GM19023 (cell line): ENCODE measurements around the gene PIWIL4.
"Not testable (repeated sequence)": the region's sequence is repeated elsewhere in the genome, so short reads cannot be mapped to it uniquely, and the experiment has no call there.

Experiments used
- ATAC-seq: cut with Tn5 transposase; IDR thresholded peaks from one replicate; pipeline ENCODE4 v1.9.1; 2021; ENCODE audit warnings: mild to moderate bottlenecking, moderate library complexity; ENCODE audit not compliant: unreplicated experiment

Gene PIWIL4

GRCh38 chr11:94546886-94547285 is 20.3 kb upstream of the PIWIL4 start:
- ATAC-seq: no peak

- ATAC-seq: no peak
These were observed 18.0 kb upstream of the PIWIL4 start for GRCh38 chr11:94549146-94549545.

- peak; percentile 50 for ATAC-seq
These were observed 16.7 kb upstream of the PIWIL4 start for GRCh38 chr11:94550513-94550912.

- ATAC-seq: no peak
These were observed 13.2 kb upstream of the PIWIL4 start for GRCh38 chr11:94553938-94554337.

GRCh38 chr11:94555752-94556329 is 11.3 kb upstream of the PIWIL4 start:
- ATAC-seq: not testable (repeated sequence)

GRCh38 chr11:94557421-94557820 is 9.7 kb upstream of the PIWIL4 start:
- no peak for ATAC-seq

- ATAC-seq: no peak
These were observed 9.2 kb upstream of the PIWIL4 start for GRCh38 chr11:94557992-94558391.

- no peak for ATAC-seq
These were observed 8.7 kb upstream of the PIWIL4 start for GRCh38 chr11:94558468-94558867.

GRCh38 chr11:94558932-94559331 is 8.2 kb upstream of the PIWIL4 start:
- ATAC-seq: no peak

GRCh38 chr11:94559361-94559760 is 7.8 kb upstream of the PIWIL4 start:
- ATAC-seq: no peak

GRCh38 chr11:94560834-94561233 is 6.3 kb upstream of the PIWIL4 start:
- ATAC-seq: no peak

GRCh38 chr11:94563176-94563847 is 3.9 kb upstream of the PIWIL4 start:
- no peak for ATAC-seq

GRCh38 chr11:94563848-94564467 is 3.2 kb upstream of the PIWIL4 start:
- ATAC-seq: no peak

GRCh38 chr11:94568200-94568599 is 1.0 kb downstream of the PIWIL4 start:
- no peak for ATAC-seq

GRCh38 chr11:94568717-94569116 is 1.5 kb downstream of the PIWIL4 start:
- ATAC-seq: no peak

GRCh38 chr11:94572975-94573374 is 5.8 kb downstream of the PIWIL4 start:
- not testable (repeated sequence) for ATAC-seq

- no peak for ATAC-seq
These were observed 7.2 kb downstream of the PIWIL4 start for GRCh38 chr11:94574193-94574961.

- no peak for ATAC-seq
These were observed 9.1 kb downstream of the PIWIL4 start for GRCh38 chr11:94576306-94576705.

- no peak for ATAC-seq
These were observed 10.7 kb downstream of the PIWIL4 start for GRCh38 chr11:94577841-94578240.

GRCh38 chr11:94581926-94582325 is 14.8 kb downstream of the PIWIL4 start:
- ATAC-seq: peak; percentile 58

GRCh38 chr11:94583213-94583865 is 16.2 kb downstream of the PIWIL4 start:
- no peak for ATAC-seq
